Vagina (tissue), 2 donors: ENCODE data around the gene ECHDC3. TPM values are rescaled to one million over a fixed set of nuclear protein-coding genes. Genes with fewer than 3 reads are reported as not detected.

Experiments used
- DNase-seq, 2 donors: peaks; one replicate each; pipeline ENCODE4 v3.0.0-alpha.2; 2017; ENCODE audit errors: extremely low spot score in 2 of 2
- H3K27ac ChIP-seq: fragments of 200-600 bp; sonication (generic); one replicate; pipeline ENCODE4 v1.5.1; 2019
- H3K27me3 ChIP-seq: fragments of 200-600 bp; sonication (generic); one replicate; pipeline ENCODE4 v1.5.1; 2019
- H3K36me3 ChIP-seq, 2 donors: fragments of 200-600 bp; sonication (generic); one replicate each; pipeline ENCODE4 v1.5.1; 2017 to 2019
- H3K4me1 ChIP-seq: fragments of 200-600 bp; sonication (generic); one replicate; pipeline ENCODE4 v1.5.1; 2019
- H3K4me3 ChIP-seq, 2 donors: fragments of 200-600 bp; sonication (generic); 1 replicate in 1 of 2; 2 replicates in 1 of 2; pipeline ENCODE4 v1.5.1; 2016 to 2019
- H3K9me3 ChIP-seq: fragments of 200-600 bp; sonication (generic); one replicate; pipeline ENCODE4 v1.5.1; 2019
- CTCF ChIP-seq, 3 experiments: fragments of 450-650 bp in 2 of 3; fragments of 200-600 bp in 1 of 3; sonication (generic) in 1 of 3; IDR thresholded peaks; one replicate each; pipeline ENCODE4 v1.5.1; 2017 to 2019; ENCODE audit warnings: antibody characterized with exemption in 3 of 3, mild to moderate bottlenecking in 2 of 3, moderate library complexity in 2 of 3
- POLR2A ChIP-seq, 2 donors: fragments of 450-650 bp; IDR thresholded peaks; one replicate each; pipeline ENCODE4 v1.6.1; 2017; ENCODE audit warnings: antibody characterized with exemption in 2 of 2, mild to moderate bottlenecking in 2 of 2, moderate library complexity in 2 of 2
- POLR2AphosphoS5 ChIP-seq, 2 donors: sonication (generic); formaldehyde crosslinking; IDR thresholded peaks; one replicate each; pipeline ENCODE4 v1.9.0; 2017; ENCODE audit warnings: antibody characterized with exemption in 2 of 2, mild to moderate bottlenecking in 2 of 2, low read depth in 1 of 2; ENCODE audit not compliant: insufficient read depth in 1 of 2
- intact Hi-C: fragments of 100-400 bp; cut with DNase I; formaldehyde crosslinking; loops from one replicate; pipeline ENCODE4 v1.15.1; 2023
- total RNA-seq: library from RNA; depleted of rRNA; stranded (reverse); fragments of >200 nt; gene quantifications from one replicate; pipeline ENCODE4 v1.2.3, GENCODE V29; 2016

Gene ECHDC3
- total RNA-seq, 1 donor from 2014 or later = 44.2 TPM

GRCh38 chr10:11798845-11799735 lies 56.9 kb downstream of the ECHDC3 start:
- H3K27ac ChIP-seq = no peak overlapping the region
- no peaks in the 10 kb centered on the region for H3K36me3 ChIP-seq
- no peak for DNase-seq
- no peaks in the 10 kb centered on the region for H3K9me3 ChIP-seq
- TF ChIP-seq POLR2AphosphoS5 (IDR thresholded peaks at IDR 0.05; ENCODE audit: insufficient read depth in 1 of 2, low read depth in 1 of 2) (no peak), CTCF (IDR thresholded peaks at IDR 0.05) (no peak), POLR2A (IDR thresholded peaks at IDR 0.05) (no peak)
- H3K4me3 ChIP-seq = no peak overlapping the region
- H3K27me3 ChIP-seq = no peaks in the 10 kb centered on the region
- H3K4me1 ChIP-seq = no peaks in the 10 kb centered on the region
- intact Hi-C loops = no loop called here

GRCh38 chr10:11799736-11800080 lies 57.5 kb downstream of the ECHDC3 start:
- intact Hi-C loops = no loop called here
- Histone ChIP-seq H3K4me1 (no peaks in the 10 kb centered on the region), H3K27ac (no peak overlapping the region), H3K9me3 (no peaks in the 10 kb centered on the region), H3K36me3 (no peaks in the 10 kb centered on the region), H3K27me3 (no peaks in the 10 kb centered on the region), H3K4me3 (no peak overlapping the region)
- DNase-seq = no peak
- TF ChIP-seq POLR2A (IDR thresholded peaks at IDR 0.05) (no peak), CTCF (IDR thresholded peaks at IDR 0.05) (no peak), POLR2AphosphoS5 (IDR thresholded peaks at IDR 0.05; ENCODE audit: insufficient read depth in 1 of 2, low read depth in 1 of 2) (no peak)

GRCh38 chr10:11804336-11804735 lies 62.2 kb downstream of the ECHDC3 start:
- no peak for DNase-seq
- TF ChIP-seq POLR2A (IDR thresholded peaks at IDR 0.05) = no peak
- TF ChIP-seq CTCF (IDR thresholded peaks at IDR 0.05) = no peak
- TF ChIP-seq POLR2AphosphoS5 (IDR thresholded peaks at IDR 0.05; ENCODE audit: insufficient read depth in 1 of 2, low read depth in 1 of 2) = no peak
- Histone ChIP-seq H3K36me3 (no peaks in the 10 kb centered on the region), H3K4me1 (no peaks in the 10 kb centered on the region), H3K4me3 (no peak overlapping the region), H3K27ac (no peak overlapping the region), H3K27me3 (no peaks in the 10 kb centered on the region), H3K9me3 (no peaks in the 10 kb centered on the region)
- intact Hi-C loops = no loop called here

- Histone ChIP-seq H3K27me3 (no peaks in the 10 kb centered on the region), H3K9me3 (no peaks in the 10 kb centered on the region), H3K4me3 (no peak overlapping the region), H3K36me3 (no peaks in the 10 kb centered on the region), H3K27ac (no peak overlapping the region), H3K4me1 (no peaks in the 10 kb centered on the region)
- intact Hi-C loops = no loop called here
- TF ChIP-seq POLR2A (IDR thresholded peaks at IDR 0.05) = no peak
- no peak for TF ChIP-seq POLR2AphosphoS5 (IDR thresholded peaks at IDR 0.05; ENCODE audit: insufficient read depth in 1 of 2, low read depth in 1 of 2)
- TF ChIP-seq CTCF (IDR thresholded peaks at IDR 0.05) = no peak
- DNase-seq = no peak
Observed at GRCh38 chr10:11805792-11806191, 63.6 kb downstream of the ECHDC3 start.

DNA sequence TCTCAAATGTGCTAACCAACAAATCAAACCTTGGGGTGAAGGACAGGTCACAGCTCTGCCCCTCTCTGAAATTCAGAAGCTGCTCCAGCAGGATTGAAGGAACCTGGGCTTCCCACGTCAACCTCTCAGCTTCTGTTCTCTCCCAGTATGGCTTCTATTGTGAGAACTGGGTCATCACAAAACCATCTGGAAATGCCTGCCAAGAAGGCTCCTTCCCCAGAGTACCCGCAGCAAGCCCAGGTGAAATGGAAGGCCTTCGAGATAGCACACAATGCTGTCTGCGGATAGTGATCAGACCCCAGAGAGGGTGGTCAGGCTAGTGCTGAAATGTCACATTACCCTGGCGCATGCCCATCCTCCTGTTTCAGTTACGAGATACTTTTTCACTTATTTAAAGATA lies 64.5 kb downstream of the ECHDC3 start:
- intact Hi-C loops = no loop called here
- H3K27me3 ChIP-seq = no peaks in the 10 kb centered on the region
- H3K27ac ChIP-seq = no peak overlapping the region
- DNase-seq = no peak
- H3K4me3 ChIP-seq = no peak overlapping the region
- TF ChIP-seq POLR2AphosphoS5 (IDR thresholded peaks at IDR 0.05; ENCODE audit: insufficient read depth in 1 of 2, low read depth in 1 of 2) (no peak), POLR2A (IDR thresholded peaks at IDR 0.05) (no peak), CTCF (IDR thresholded peaks at IDR 0.05) (no peak)
- no peaks in the 10 kb centered on the region for H3K4me1 ChIP-seq
- no peaks in the 10 kb centered on the region for H3K9me3 ChIP-seq
- H3K36me3 ChIP-seq = no peaks in the 10 kb centered on the region
